ENCODE measurements around the gene B4GALNT3.

B4GALNT3 gene

GRCh38 chr12:593396-594270 is 133.9 kb downstream of the B4GALNT3 start:
- DNase-seq (ENCODE audit: low read depth) = no peak

GRCh38 chr12:597926-598568 is 138.3 kb downstream of the B4GALNT3 start:
- no peak for DNase-seq (ENCODE audit: low read depth)

- no peak for DNase-seq (ENCODE audit: low read depth)
Observed at GRCh38 chr12:599756-600155, 140.0 kb downstream of the B4GALNT3 start.

- DNase-seq (ENCODE audit: low read depth) = no peak
Observed at GRCh38 chr12:601976-602699, 142.4 kb downstream of the B4GALNT3 start.

GRCh38 chr12:602700-603068 is 142.9 kb downstream of the B4GALNT3 start:
- no peak for DNase-seq (ENCODE audit: low read depth)

GRCh38 chr12:604956-605355 is 145.2 kb downstream of the B4GALNT3 start:
- DNase-seq (ENCODE audit: low read depth) = no peak

GRCh38 chr12:607541-608001 is 147.8 kb downstream of the B4GALNT3 start:
- DNase-seq (ENCODE audit: low read depth) = no peak

- DNase-seq (ENCODE audit: low read depth) = no peak
Observed at GRCh38 chr12:608413-608812, 148.7 kb downstream of the B4GALNT3 start.

- DNase-seq (ENCODE audit: low read depth) = no peak
Observed at GRCh38 chr12:608921-609320, 149.2 kb downstream of the B4GALNT3 start.

GRCh38 chr12:611721-612120 is 152.0 kb downstream of the B4GALNT3 start:
- DNase-seq (ENCODE audit: low read depth) = no peak

- DNase-seq (ENCODE audit: low read depth) = no peak
Observed at GRCh38 chr12:612293-612692, 152.6 kb downstream of the B4GALNT3 start.

GRCh38 chr12:612886-613285 is 153.1 kb downstream of the B4GALNT3 start:
- no peak for DNase-seq (ENCODE audit: low read depth)
